Smooth muscle cell (in vitro differentiated cells): ENCODE results near the gene SLC30A3. TPM values are rescaled to one million over a fixed set of nuclear protein-coding genes. Genes with fewer than 3 reads are reported as not detected.

Experiments used
- DNase-seq: peaks from one replicate; lab custom pipeline; 2025; ENCODE audit not compliant: unreplicated experiment; lab: John Stamatoyannopoulos, UW
- H2AFZ ChIP-seq: fragments of 200-600 bp; sonication (generic); 2 replicates; pipeline ENCODE4 v1.6.0; 2016; ENCODE audit warnings: antibody characterized with exemption, low read depth, mild to moderate bottlenecking
- H3F3A ChIP-seq: fragments of 200-600 bp; sonication (generic); 2 replicates; pipeline ENCODE4 v1.6.0; 2017; ENCODE audit warnings: antibody characterized with exemption, low read depth
- H3K27ac ChIP-seq: fragments of 200-600 bp; sonication (generic); 2 replicates; pipeline ENCODE4 v1.5.1; 2016; ENCODE audit warnings: low read depth, mild to moderate bottlenecking
- H3K27me3 ChIP-seq: fragments of 200-600 bp; sonication (generic); 2 replicates; pipeline ENCODE4 v1.6.1; 2016; ENCODE audit warnings: low read depth, mild to moderate bottlenecking
- H3K36me3 ChIP-seq: fragments of 200-600 bp; sonication (generic); 2 replicates; pipeline ENCODE4 v1.5.1; 2016; ENCODE audit warnings: low read depth
- H3K4me1 ChIP-seq: fragments of 200-600 bp; sonication (generic); 2 replicates; pipeline ENCODE4 v1.5.1; 2016; ENCODE audit warnings: low read depth
- H3K4me2 ChIP-seq: fragments of 200-600 bp; sonication (generic); 2 replicates; pipeline ENCODE4 v1.6.0; 2016; ENCODE audit warnings: mild to moderate bottlenecking
- H3K4me3 ChIP-seq: fragments of 200-600 bp; sonication (generic); 2 replicates; pipeline ENCODE4 v1.5.1; 2016; ENCODE audit warnings: mild to moderate bottlenecking
- H3K79me2 ChIP-seq: fragments of 200-600 bp; sonication (generic); 2 replicates; pipeline ENCODE4 v1.6.0; 2016; ENCODE audit warnings: low read depth, mild to moderate bottlenecking
- H3K9ac ChIP-seq: fragments of 200-600 bp; sonication (generic); 2 replicates; pipeline ENCODE4 v1.6.0; 2016; ENCODE audit warnings: low read depth
- H3K9me3 ChIP-seq: fragments of 200-600 bp; sonication (generic); replicated peaks from 2 replicates; pipeline ENCODE4 v1.5.1; 2016; ENCODE audit warnings: low read depth
- H4K20me1 ChIP-seq: fragments of 200-600 bp; sonication (generic); 2 replicates; pipeline ENCODE4 v1.6.0; 2016; ENCODE audit warnings: low read depth
- CTCF ChIP-seq: fragments of 200-600 bp; sonication (generic); IDR thresholded peaks from 2 replicates; pipeline ENCODE4 v1.5.1; 2017; ENCODE audit warnings: borderline replicate concordance, mild to moderate bottlenecking, antibody characterized with exemption; ENCODE audit not compliant: insufficient read depth, poor library complexity, severe bottlenecking
- WGBS: methylation state at CpG from one replicate; pipeline ENCODE4 v1.1.7; 2016; ENCODE audit warnings: low lambda C conversion rate; 5-methylcytosine and 5-hydroxymethylcytosine counted together
- polyA plus RNA-seq: library from polyadenylated mRNA; unstranded; fragments of >200 nt; fragmentation: Nextera tagmentation; extraction: Ambion mirVana; gene quantifications from 2 replicates; pipeline ENCODE4 v1.2.1, GENCODE V29; 2016
- total RNA-seq: library from RNA; depleted of rRNA; stranded (reverse); fragments of >200 nt; gene quantifications from 2 replicates; pipeline ENCODE4 v1.2.3, GENCODE V29; 2014

Gene SLC30A3
- total and polyA plus RNA-seq, 2 experiments from 2014 or later: 0.17 TPM; not detected in 1

DNA sequence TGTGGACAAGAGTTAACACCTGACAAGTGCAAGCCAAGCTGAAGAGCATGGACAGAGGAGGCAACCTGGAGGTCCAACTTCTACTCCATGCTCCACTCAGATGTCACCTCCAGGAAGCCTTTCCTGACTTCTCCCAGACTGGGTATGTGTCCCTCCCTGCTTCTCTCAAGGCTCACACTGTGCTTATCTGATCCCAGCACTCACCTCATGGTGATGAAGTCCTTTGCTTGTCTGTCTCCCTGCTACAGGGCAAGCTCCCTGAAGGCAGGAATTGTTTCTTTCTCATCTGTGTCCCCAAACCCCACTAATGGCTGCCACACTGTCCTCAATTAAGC is 2.7 kb upstream of the SLC30A3 start:
- Histone ChIP-seq H3K9ac (no peak overlapping the region), H3K27ac (no peak overlapping the region), H3K4me3 (no peak overlapping the region), H3K4me1 (peaks cover 18% of the 10 kb centered on the region), H3K27me3 (peaks cover 92% of the 10 kb centered on the region), H3K4me2 (no peak overlapping the region), H3K79me2 (no peaks in the 10 kb centered on the region), H2AFZ (no peak overlapping the region), H3F3A (no peaks in the 10 kb centered on the region), H3K9me3 (no peaks in the 10 kb centered on the region), H4K20me1 (no peaks in the 10 kb centered on the region), H3K36me3 (no peaks in the 10 kb centered on the region)
- no peak for DNase-seq
- no peak for TF ChIP-seq CTCF

GRCh38 chr2:27264753-27265535 is 2.1 kb upstream of the SLC30A3 start:
- Histone ChIP-seq H3K27me3 (peaks cover 96% of the 10 kb centered on the region), H3K4me1 (peaks cover 18% of the 10 kb centered on the region), H2AFZ (peak overlapping the region; percentile 69), H3K27ac (no peak overlapping the region), H3F3A (no peaks in the 10 kb centered on the region), H4K20me1 (no peaks in the 10 kb centered on the region), H3K79me2 (no peaks in the 10 kb centered on the region), H3K4me2 (peak overlapping the region; percentile 84), H3K36me3 (no peaks in the 10 kb centered on the region), H3K9ac (no peak overlapping the region), H3K4me3 (peak overlapping the region; percentile 38), H3K9me3 (no peaks in the 10 kb centered on the region)
- WGBS: 6% methylated on average over 56 of the region's 56 CpGs
- peak; percentile 30 for DNase-seq
- peak; percentile 43 for TF ChIP-seq CTCF

GRCh38 chr2:27264253-27264752 is 1.5 kb upstream of the SLC30A3 start:
- no peaks in the 10 kb centered on the region for H3F3A ChIP-seq
- H3K4me1 ChIP-seq: peaks cover 18% of the 10 kb centered on the region
- 1% methylated on average over 22 of the region's 38 CpGs for WGBS
- H2AFZ ChIP-seq: peak overlapping the region; percentile 69
- peak overlapping the region; percentile 38 for H3K4me3 ChIP-seq
- H3K36me3 ChIP-seq: no peaks in the 10 kb centered on the region
- H3K27ac ChIP-seq: no peak overlapping the region
- H3K9me3 ChIP-seq: no peaks in the 10 kb centered on the region
- peaks cover 97% of the 10 kb centered on the region for H3K27me3 ChIP-seq
- no peak for TF ChIP-seq CTCF
- no peak for DNase-seq
- no peaks in the 10 kb centered on the region for H4K20me1 ChIP-seq
- H3K79me2 ChIP-seq: no peaks in the 10 kb centered on the region
- H3K9ac ChIP-seq: no peak overlapping the region
- peak overlapping the region; percentile 84 for H3K4me2 ChIP-seq
